Activated T-cell treated with anti-CD3 and anti-CD28 coated beads, Interleukin-2, amount 50 U/mL, for 72 hours (primary cell): Measurements from ENCODE around the gene ZNF622. TPM values are rescaled to one million over a fixed set of nuclear protein-coding genes. Genes with fewer than 3 reads are reported as not detected.
A peak's percentile ranks its signal among the peaks of the same experiment; 100 is the strongest.
"Not testable (repeated sequence)": the region's sequence is repeated elsewhere in the genome, so short reads cannot be mapped to it uniquely, and the experiment has no call there.

ENCODE experiments used
- ATAC-seq, 2 donors: fragments of 150-1000 bp; cut with Tn5 transposase; replicated peaks in 1 of 2; 2 replicates each; pipeline ENCODE4 v1.10.0; 2021; ENCODE audit warnings: moderate library complexity in 2 of 2, mild to moderate bottlenecking in 1 of 2
- DNase-seq, 2 donors: peaks; one replicate each; pipeline ENCODE4 v3.0.0; 2021 to 2022; ENCODE audit warnings: mixed read lengths in 1 of 2
- H3K27ac Mint-ChIP-seq: one replicate; pipeline ENCODE4 v1.8.0; 2022; ENCODE audit warnings: mild to moderate bottlenecking, moderate library complexity, mixed read lengths
- H3K27me3 Mint-ChIP-seq: one replicate; pipeline ENCODE4 v1.8.0; 2022; ENCODE audit warnings: low read depth, mixed read lengths
- H3K36me3 Mint-ChIP-seq, 2 donors: one replicate each; pipeline ENCODE4 v1.8.0; 2022; ENCODE audit warnings: mixed read lengths in 2 of 2, mild to moderate bottlenecking in 1 of 2; ENCODE audit not compliant: insufficient read depth in 2 of 2
- H3K4me1 Mint-ChIP-seq: one replicate; pipeline ENCODE4 v1.8.0; 2022; ENCODE audit warnings: low read depth, mixed read lengths
- H3K4me3 Mint-ChIP-seq, 2 donors: one replicate each; pipeline ENCODE4 v1.8.0; 2022; ENCODE audit warnings: mild to moderate bottlenecking in 2 of 2, mixed read lengths in 2 of 2, moderate library complexity in 2 of 2
- H3K9me3 Mint-ChIP-seq, 2 donors: one replicate each; pipeline ENCODE4 v1.8.0; 2022; ENCODE audit warnings: mixed read lengths in 2 of 2
- total RNA-seq, 2 donors: library from RNA; stranded (reverse); gene quantifications; one replicate each; pipeline ENCODE4 v1.2.3, GENCODE V29; 2022

The ZNF622 gene
- total RNA-seq, 2 donors from 2014 or later: 40.0 to 42.7 TPM

DNA sequence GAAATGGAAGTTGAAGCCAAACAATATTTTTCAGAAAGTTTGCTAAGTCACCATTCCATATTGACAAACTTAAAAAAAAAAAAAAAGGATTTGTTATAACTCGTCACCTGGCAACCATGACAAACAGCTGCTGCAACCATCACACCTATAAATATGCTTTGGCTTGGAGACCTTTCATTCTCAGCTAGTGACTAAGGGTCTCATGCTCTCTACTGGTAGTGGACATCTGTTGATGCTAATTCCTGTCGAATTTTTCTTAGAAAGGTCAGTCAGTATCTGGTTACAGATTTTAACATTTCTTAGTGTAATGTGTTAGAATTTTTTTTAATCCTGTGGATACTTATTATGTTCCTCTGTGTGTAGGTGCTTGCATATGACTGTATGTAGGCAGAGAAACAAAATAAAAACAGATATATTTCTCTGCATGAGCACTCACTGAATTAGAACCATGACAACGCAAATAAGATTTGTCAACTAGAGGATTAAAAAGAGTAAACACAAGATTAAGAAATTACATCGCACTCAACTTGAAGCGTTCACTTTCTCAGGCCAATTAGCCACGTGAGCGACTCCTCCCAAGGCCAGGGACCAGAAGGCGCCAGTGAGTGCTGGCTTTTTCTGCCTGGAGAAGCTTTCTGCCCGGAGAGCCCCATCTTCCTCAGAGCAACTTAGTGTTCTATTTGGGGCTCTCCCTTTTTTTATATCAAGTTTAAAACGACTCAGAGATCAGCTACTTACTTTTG, 27.0 kb upstream of the ZNF622 start:
- no peak overlapping the region for H3K27ac Mint-ChIP-seq
- ATAC-seq: no peak
- H3K9me3 Mint-ChIP-seq: peaks cover 3 to 11% of the 10 kb centered on the region in 2 donors
- no peak for DNase-seq
- H3K4me1 Mint-ChIP-seq: peaks cover 5% of the 10 kb centered on the region
- H3K27me3 Mint-ChIP-seq: no peaks in the 10 kb centered on the region
- no peak overlapping the region for H3K4me3 Mint-ChIP-seq
- peaks cover 6% of the 10 kb centered on the region in 2 donors for H3K36me3 Mint-ChIP-seq

DNA sequence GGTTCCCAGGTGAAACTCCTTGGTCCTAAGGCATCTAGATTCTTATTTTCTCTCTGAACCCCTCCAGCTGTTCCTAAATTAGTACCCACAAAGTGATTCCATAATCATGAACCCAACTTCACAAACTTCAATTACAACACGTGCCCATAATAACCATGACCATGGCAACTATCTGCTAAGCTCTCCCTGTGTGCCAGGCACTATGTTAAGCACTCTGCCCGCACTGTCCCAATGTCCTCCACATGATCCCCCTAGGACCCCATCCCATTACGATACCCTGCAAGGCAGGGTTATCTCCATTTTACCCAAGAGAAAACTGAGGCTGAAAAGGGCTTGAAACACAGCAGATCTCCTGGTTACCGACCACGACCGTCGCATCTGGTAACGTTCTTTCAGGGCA, 25.3 kb upstream of the ZNF622 start:
- ATAC-seq: no peak
- Mint-ChIP-seq H3K4me1 (peaks cover 10% of the 10 kb centered on the region), H3K4me3 (no peak overlapping the region), H3K27me3 (no peaks in the 10 kb centered on the region), H3K36me3 (peaks cover 6% of the 10 kb centered on the region in 2 donors), H3K9me3 (peaks cover 3 to 4% of the 10 kb centered on the region in 2 donors), H3K27ac (no peak overlapping the region)
- no peak for DNase-seq

DNA sequence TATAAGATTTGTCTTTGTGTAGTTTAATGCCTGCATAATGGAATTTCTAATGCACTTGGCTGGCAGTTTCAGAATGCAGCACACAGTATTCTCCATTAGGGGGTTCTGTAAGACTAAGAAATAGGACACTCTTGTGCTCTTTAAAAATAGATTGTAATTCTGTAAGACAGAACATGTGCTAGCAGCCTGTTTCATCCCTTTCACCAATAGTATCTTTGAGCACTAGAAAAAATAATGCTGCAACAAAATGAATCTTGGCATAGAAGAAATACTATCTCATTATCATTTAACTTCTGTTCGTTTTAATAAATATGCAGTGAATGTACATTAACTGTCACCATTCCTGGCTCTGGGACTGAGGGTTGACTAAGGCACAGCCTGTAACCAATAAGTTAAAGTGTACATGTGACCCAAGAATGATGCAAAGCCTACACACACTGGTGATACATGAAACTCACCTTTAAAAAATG, 23.8 kb upstream of the ZNF622 start:
- Mint-ChIP-seq H3K27ac (no peak overlapping the region), H3K4me3 (no peak overlapping the region), H3K9me3 (no peaks in the 10 kb centered on the region), H3K36me3 (no peaks in the 10 kb centered on the region), H3K4me1 (peaks cover 10% of the 10 kb centered on the region), H3K27me3 (no peaks in the 10 kb centered on the region)
- DNase-seq: no peak
- ATAC-seq: peak in 1 of 2 donors; percentile 62

DNA sequence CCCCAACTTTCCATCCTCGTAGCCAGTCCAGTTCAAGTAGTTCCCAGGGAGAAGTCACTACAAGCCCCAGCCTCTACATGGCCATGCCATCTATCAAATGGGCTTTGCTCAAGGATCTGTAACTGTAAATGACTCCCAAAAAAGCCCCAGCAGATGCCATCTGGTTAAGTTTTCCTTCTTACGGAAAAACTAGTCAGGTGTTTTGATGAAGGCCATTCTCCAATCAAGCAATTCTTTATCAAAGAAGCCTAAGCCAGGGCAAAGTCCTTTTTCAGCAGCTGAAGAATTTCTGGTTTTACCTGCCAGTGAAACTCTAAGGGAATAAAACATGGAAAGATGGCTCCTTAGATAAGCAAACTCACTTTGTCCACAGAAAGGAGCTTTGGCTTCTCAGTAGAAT, 21.9 kb upstream of the ZNF622 start:
- Mint-ChIP-seq H3K4me3 (no peak overlapping the region), H3K9me3 (no peaks in the 10 kb centered on the region), H3K36me3 (no peaks in the 10 kb centered on the region), H3K27ac (no peak overlapping the region), H3K27me3 (no peaks in the 10 kb centered on the region), H3K4me1 (peaks cover 10% of the 10 kb centered on the region)
- ATAC-seq: no peak
- DNase-seq: no peak

DNA sequence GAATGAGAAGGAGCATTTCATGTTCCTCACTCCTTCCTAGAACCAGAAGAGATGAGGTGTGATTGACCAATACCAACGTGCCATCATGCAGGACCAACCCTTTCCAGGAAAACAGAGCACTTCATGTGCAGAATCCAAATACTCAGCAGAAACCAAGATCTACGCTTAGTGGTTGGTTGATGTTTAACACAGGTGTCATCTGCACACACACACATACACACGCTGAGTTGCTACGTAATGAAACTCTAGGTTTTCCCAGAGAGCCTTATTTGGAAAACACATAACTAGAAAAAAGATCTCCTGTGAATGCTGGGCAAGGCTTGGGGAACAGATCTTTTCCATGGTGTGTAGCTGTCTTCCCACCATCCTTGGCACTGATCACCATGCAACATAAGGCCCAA, 21.1 kb upstream of the ZNF622 start:
- Mint-ChIP-seq H3K9me3 (no peaks in the 10 kb centered on the region), H3K27me3 (no peaks in the 10 kb centered on the region), H3K36me3 (no peaks in the 10 kb centered on the region), H3K4me3 (no peak overlapping the region), H3K4me1 (peaks cover 10% of the 10 kb centered on the region), H3K27ac (no peak overlapping the region)
- DNase-seq: no peak
- ATAC-seq: peak in 1 of 2 donors; percentile 38

DNA sequence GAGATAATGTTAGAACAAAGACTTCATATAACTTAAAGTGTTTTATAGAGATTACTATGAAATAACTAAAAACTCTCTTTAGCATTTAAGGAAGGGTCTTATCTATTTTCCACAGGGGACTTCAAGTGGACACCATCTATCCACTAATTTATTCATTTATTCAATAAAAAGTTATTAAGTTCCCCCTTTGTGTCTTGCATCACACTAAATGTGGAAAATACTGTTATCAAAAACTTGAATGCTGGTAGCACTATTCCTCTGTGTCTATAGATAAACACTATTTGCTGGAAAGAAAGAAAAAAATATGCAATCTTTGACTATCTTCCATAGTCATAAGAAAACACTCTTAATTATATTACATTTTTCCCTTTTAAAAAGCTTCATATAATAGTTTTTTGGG, 20.1 kb upstream of the ZNF622 start:
- no peaks in the 10 kb centered on the region for H3K36me3 Mint-ChIP-seq

DNA sequence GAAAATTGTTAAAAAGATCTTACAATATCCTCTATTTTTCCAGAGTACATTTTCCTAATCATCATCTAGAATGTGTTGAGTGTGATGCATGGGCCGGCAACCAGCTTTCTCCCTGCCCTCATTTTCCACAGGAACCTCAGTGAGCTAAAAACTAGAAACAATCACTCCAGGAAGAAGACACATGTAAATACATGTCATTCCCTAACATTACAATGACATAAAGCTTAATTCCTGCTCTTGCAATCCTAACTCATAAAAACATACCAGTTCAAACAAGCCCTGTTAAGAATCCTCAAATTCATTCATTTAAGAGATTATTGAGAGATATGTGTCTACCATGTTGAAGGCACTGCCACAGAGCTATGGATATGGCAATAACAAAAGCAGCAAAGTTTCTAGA, 18.5 kb upstream of the ZNF622 start:
- H3K27me3 Mint-ChIP-seq: no peaks in the 10 kb centered on the region
- peaks cover 5% of the 10 kb centered on the region for H3K4me1 Mint-ChIP-seq
- no peak overlapping the region for H3K27ac Mint-ChIP-seq
- H3K4me3 Mint-ChIP-seq: no peak overlapping the region
- H3K36me3 Mint-ChIP-seq: peaks cover 2% of the 10 kb centered on the region in 2 donors
- ATAC-seq (no peak), DNase-seq (no peak)
- no peaks in the 10 kb centered on the region for H3K9me3 Mint-ChIP-seq

More for the DNA sequence above, 20.1 kb upstream of the ZNF622 start:
- ATAC-seq (no peak), DNase-seq (no peak)
- H3K27me3 Mint-ChIP-seq: no peaks in the 10 kb centered on the region
- no peak overlapping the region for H3K4me3 Mint-ChIP-seq
- H3K27ac Mint-ChIP-seq: no peak overlapping the region
- peaks cover 5% of the 10 kb centered on the region for H3K4me1 Mint-ChIP-seq
- no peaks in the 10 kb centered on the region for H3K9me3 Mint-ChIP-seq

DNA sequence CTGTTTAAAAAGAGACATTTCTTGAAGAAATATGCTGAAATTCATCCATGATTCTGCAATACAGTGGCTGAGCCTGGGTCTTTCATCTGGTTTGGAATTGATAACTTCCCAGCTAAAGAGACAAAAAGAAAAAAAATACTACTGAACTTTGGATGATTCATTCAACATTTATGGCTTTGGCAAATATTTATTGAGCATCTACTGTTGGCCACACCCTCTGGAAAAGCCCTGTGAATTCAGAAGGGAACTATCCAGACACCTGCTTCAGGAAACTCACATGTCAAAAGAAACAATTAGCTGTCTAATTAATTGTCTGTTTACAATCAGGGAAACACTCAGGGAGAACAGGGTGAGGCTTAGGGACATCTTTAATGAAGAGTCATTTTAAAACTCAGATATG, 17.8 kb upstream of the ZNF622 start:
- Mint-ChIP-seq H3K4me1 (peaks cover 5% of the 10 kb centered on the region), H3K9me3 (no peaks in the 10 kb centered on the region), H3K27me3 (no peaks in the 10 kb centered on the region), H3K36me3 (peaks cover 2% of the 10 kb centered on the region in 2 donors), H3K4me3 (no peak overlapping the region), H3K27ac (no peak overlapping the region)
- ATAC-seq (no peak), DNase-seq (no peak)

DNA sequence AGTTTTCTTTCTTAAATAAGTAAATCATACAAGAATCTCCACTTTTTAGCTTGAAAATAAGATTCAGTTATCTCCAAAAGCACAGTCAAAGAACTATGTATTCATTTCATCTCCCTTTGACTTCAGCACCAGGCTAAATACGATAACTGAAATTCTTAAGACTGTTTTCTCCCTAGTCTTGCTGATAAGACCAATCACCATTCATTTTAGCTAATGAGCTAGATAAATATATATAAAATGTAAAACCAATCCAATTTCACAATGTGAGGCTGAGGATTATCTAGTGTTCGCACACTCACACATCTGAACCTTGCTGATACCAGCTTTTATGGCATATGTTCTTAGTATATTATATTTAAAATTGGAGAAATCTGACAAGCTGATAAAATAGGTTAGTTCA, 17.3 kb upstream of the ZNF622 start:
- no peaks in the 10 kb centered on the region for H3K27me3 Mint-ChIP-seq
- no peak overlapping the region for H3K4me3 Mint-ChIP-seq
- H3K9me3 Mint-ChIP-seq: no peaks in the 10 kb centered on the region
- H3K36me3 Mint-ChIP-seq: peaks cover 2% of the 10 kb centered on the region in 2 donors
- peaks cover 5% of the 10 kb centered on the region for H3K4me1 Mint-ChIP-seq
- H3K27ac Mint-ChIP-seq: no peak overlapping the region
- ATAC-seq (no peak), DNase-seq (no peak)

DNA sequence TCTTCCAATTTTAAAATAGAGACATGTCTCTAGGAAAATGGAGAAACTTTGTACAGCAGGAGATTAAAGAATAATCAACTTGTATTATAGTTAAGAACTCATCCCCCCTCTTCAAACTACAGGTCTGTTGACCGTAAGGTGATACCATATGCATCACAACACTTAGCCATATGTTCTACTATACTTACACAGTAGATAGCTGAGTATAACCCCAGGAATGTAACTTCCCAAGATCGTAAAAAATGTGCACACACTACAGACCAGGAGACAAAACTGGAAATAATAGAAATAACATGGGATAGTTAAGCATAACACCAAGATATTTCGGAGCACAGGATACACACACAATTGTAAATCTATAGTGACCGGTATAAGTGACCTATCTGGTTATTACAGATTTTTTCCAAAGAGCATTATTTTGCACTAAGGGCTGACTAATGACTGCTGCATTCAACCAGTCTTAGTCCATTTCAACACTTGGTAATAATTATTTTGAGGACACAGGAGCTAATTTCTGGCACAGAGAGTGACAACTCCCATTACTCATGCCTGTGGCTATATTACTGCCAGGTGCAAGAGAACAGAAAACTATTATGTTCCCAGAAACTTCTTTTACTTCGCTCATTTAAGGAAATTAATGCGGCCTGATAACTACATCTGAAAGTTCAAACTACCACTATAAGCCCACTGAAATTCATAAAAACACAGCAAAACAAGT, 15.4 kb upstream of the ZNF622 start:
- Mint-ChIP-seq H3K36me3 (peaks cover 2 to 5% of the 10 kb centered on the region in 2 donors), H3K27ac (no peak overlapping the region), H3K4me1 (no peaks in the 10 kb centered on the region), H3K27me3 (no peaks in the 10 kb centered on the region), H3K9me3 (no peaks in the 10 kb centered on the region), H3K4me3 (no peak overlapping the region)
- DNase-seq (no peak), ATAC-seq (no peak)

DNA sequence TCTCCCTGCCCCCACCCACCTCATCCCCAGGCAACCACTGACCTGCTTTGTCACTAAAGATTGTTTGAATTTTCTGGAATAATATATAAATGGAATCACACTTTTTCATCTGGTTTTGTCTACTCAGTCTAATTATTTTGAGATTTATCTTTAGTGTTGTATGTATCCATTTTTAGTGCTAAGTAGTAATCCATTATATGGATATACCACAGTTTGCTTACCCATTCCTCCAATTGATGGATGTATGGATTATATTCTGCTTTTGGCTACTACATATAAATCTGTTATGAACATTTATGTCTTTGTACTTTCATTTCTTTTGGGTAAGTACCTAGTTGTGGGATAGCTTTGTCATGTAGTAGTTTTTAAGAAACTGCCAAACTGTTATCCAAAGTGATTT, 14.5 kb upstream of the ZNF622 start:
- H3K27ac Mint-ChIP-seq: no peak overlapping the region
- no peaks in the 10 kb centered on the region for H3K27me3 Mint-ChIP-seq
- DNase-seq: no peak
- no peak for ATAC-seq
- H3K4me3 Mint-ChIP-seq: no peak overlapping the region
- H3K9me3 Mint-ChIP-seq: no peaks in the 10 kb centered on the region
- peaks cover 2 to 5% of the 10 kb centered on the region in 2 donors for H3K36me3 Mint-ChIP-seq
- H3K4me1 Mint-ChIP-seq: no peaks in the 10 kb centered on the region

DNA sequence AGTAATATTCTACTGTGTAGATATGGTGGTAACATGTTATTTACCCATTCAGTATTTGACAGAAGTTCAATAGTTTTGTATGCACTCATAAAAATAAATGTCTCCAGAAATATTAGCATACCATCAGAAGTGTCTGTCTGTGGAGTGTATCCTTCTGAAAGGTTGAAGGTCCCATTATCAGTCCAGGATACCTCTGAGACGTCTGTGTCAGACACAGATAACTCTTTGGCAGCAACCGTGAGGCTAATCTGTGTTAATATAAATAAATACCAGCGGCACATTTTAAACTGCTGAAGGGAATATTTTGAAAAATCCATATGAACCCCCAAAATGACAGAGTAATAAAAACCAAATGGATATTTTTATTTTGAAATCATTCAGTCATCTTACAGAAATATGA, 11.9 kb upstream of the ZNF622 start:
- no peaks in the 10 kb centered on the region for H3K9me3 Mint-ChIP-seq
- ATAC-seq: no peak
- no peak overlapping the region for H3K27ac Mint-ChIP-seq
- H3K4me1 Mint-ChIP-seq: no peaks in the 10 kb centered on the region
- DNase-seq: no peak
- no peaks in the 10 kb centered on the region for H3K27me3 Mint-ChIP-seq
- H3K36me3 Mint-ChIP-seq: peaks cover 2 to 7% of the 10 kb centered on the region in 2 donors
- no peak overlapping the region for H3K4me3 Mint-ChIP-seq

DNA sequence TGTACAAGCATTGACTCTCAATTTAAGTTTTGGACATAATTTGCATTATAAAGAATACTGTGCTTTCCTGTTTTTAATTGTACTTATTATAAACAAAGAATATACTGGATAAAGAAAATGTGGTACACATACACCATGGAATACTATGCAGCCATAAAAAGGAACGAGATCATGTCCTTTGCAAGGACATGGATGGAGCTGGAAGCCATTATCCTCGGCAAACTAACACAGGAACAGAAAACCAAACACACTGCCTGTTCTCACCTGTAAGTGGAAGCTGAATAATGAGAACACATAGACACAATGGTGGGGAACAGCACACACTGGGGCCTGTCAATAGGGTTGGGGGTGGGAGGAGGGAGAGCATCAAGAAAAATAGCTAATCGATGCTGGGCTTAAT, 10.8 kb upstream of the ZNF622 start:
- H3K27ac Mint-ChIP-seq, H3K27me3 Mint-ChIP-seq, H3K4me1 Mint-ChIP-seq, H3K9me3 Mint-ChIP-seq, H3K4me3 Mint-ChIP-seq, H3K36me3 Mint-ChIP-seq, ATAC-seq, DNase-seq: not testable (repeated sequence)
